Nephron progenitor cell (in vitro differentiated cells): Measurements from ENCODE around the gene ZDHHC3.

Experiments
- DNase-seq: peaks from one replicate; pipeline ENCODE4 v3.0.0; 2021
- H3K27ac Mint-ChIP-seq: 2 replicates; pipeline ENCODE4 v1.8.0; 2021; ENCODE audit warnings: mild to moderate bottlenecking, moderate library complexity, mixed read lengths
- H3K27me3 Mint-ChIP-seq: 2 replicates; pipeline ENCODE4 v1.8.0; 2021; ENCODE audit warnings: mild to moderate bottlenecking, low read depth, mixed read lengths; ENCODE audit not compliant: poor library complexity
- H3K36me3 Mint-ChIP-seq: 2 replicates; pipeline ENCODE4 v1.8.0; 2021; ENCODE audit warnings: low read depth, mixed read lengths
- H3K4me1 Mint-ChIP-seq: 2 replicates; pipeline ENCODE4 v1.8.0; 2021; ENCODE audit warnings: mixed read lengths
- H3K4me3 Mint-ChIP-seq: 2 replicates; pipeline ENCODE4 v1.8.0; 2021; ENCODE audit warnings: mild to moderate bottlenecking, moderate library complexity, mixed read lengths
- H3K9me3 Mint-ChIP-seq: 2 replicates; pipeline ENCODE4 v1.8.0; 2021; ENCODE audit warnings: mild to moderate bottlenecking, moderate library complexity, mixed read lengths
- TF ChIP-seq, protein P1 (sequence below): fragments of 200-600 bp; sonication (generic); IDR thresholded peaks from 2 replicates; pipeline ENCODE4 v1.5.0; 2021; ENCODE audit warnings: antibody characterized with exemption

Gene ZDHHC3

DNA sequence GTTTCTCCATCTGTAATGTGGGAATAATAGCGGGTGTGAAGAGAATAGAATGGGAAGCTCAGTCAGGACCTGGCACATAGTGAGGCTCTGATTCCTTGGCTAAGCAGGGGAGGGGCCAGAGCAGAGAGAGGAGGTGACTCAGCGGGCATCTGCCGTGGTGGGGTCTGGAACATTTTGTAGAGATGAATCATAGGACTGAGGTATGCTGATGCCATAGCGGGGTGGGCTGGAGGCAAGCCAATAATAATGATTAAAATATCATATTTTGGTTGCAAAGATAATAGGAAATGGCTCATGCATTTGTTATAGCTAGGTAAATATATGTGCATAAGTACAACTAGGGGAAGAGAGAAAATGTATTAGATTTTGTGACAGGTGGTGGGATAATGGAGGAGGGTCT lies 90.4 kb downstream of the ZDHHC3 start:
- DNase-seq, result no peak
- Mint-ChIP-seq H3K4me3 (no peak overlapping the region), H3K36me3 (no peaks in the 10 kb centered on the region), H3K9me3 (no peaks in the 10 kb centered on the region), H3K27ac (no peak overlapping the region), H3K27me3 (peaks cover 14% of the 10 kb centered on the region), H3K4me1 (no peaks in the 10 kb centered on the region)
- TF ChIP-seq, protein P1, sequence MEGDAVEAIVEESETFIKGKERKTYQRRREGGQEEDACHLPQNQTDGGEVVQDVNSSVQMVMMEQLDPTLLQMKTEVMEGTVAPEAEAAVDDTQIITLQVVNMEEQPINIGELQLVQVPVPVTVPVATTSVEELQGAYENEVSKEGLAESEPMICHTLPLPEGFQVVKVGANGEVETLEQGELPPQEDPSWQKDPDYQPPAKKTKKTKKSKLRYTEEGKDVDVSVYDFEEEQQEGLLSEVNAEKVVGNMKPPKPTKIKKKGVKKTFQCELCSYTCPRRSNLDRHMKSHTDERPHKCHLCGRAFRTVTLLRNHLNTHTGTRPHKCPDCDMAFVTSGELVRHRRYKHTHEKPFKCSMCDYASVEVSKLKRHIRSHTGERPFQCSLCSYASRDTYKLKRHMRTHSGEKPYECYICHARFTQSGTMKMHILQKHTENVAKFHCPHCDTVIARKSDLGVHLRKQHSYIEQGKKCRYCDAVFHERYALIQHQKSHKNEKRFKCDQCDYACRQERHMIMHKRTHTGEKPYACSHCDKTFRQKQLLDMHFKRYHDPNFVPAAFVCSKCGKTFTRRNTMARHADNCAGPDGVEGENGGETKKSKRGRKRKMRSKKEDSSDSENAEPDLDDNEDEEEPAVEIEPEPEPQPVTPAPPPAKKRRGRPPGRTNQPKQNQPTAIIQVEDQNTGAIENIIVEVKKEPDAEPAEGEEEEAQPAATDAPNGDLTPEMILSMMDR, result no peak

DNA sequence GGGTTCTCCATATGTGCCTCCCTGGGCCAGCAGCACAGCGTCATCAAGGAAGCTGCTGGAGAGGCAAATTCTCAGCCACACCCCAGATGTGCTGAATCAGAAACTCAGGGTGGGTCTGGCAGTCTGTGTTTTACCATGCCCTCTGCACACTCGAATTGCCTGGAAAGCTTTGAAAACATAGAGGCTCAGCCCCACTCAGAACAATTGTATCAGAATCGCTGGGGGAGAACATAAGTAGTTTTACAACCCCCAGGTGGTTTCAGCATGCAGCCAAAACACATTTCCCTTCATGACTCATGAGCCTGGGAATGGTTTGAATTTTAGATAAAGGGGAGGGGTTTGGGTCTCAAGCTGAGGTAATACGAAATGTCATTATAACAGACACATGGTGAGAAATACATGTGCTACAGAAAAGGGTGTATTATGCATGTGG lies 92.0 kb downstream of the ZDHHC3 start:
- no peaks in the 10 kb centered on the region for H3K4me1 Mint-ChIP-seq
- no peaks in the 10 kb centered on the region for H3K9me3 Mint-ChIP-seq
- TF ChIP-seq, protein P1, result no peak
- H3K27me3 Mint-ChIP-seq, result peaks cover 7% of the 10 kb centered on the region
- no peak overlapping the region for H3K27ac Mint-ChIP-seq
- no peak for DNase-seq
- no peaks in the 10 kb centered on the region for H3K36me3 Mint-ChIP-seq
- H3K4me3 Mint-ChIP-seq, result no peak overlapping the region

DNA sequence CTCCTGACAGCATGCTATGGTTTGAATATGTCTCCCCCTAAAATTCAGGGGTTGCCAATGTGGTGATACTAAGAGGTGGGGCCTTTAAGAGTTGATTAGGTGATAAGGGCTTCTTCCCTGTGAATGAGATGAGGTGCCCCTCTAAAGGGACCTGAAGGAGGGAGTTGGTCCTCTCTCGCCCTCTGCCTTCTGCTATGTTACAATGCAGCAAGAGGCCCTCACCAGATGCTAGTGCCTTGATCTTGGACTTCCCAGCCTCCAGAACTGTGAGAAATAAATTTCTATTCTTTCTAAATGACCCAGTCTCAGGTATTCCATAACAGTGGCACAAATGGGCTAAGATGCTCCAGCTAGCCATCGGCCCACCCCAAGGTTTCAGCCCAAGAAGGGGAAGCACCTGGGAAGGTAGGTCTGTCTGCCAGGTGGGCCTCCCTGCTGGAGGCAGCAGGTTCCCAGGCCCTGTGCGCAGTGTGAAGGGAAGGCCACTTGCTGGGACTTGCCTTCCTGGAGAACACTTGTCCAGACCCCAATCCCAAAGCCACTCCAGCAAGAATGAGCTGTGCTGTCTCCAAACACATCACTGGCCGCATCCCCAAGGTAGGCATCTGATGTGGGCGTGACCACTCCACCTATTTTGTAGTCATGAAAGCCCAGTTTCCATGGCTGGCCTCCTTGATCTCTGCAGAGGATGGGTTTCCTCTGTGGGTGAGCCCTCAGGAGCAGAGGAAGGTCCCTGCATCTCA lies 92.6 kb downstream of the ZDHHC3 start:
- Mint-ChIP-seq H3K27ac (no peak overlapping the region), H3K4me1 (no peaks in the 10 kb centered on the region), H3K4me3 (no peak overlapping the region), H3K36me3 (no peaks in the 10 kb centered on the region), H3K9me3 (no peaks in the 10 kb centered on the region), H3K27me3 (peaks cover 7% of the 10 kb centered on the region)
- TF ChIP-seq, protein P1, result no peak
- DNase-seq, result no peak

DNA sequence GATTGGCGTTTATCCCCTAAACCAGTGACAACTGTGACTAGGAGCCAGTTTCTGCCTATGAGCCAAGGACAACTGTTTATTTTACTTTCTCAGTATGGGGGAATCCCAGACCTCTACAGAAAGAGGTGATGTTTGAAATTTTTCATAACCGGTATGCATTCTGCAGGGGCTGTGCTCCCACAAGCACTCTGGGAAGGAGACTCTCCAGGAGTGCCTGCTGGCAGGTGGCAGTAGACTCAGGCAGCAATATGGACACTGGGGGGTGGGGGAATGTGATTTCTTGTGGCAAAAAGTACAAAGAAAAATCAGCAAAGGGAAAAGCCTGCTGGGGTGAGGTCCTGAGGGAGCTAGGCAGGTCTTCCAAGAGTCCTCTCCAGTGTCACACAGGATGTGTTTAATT lies 95.7 kb downstream of the ZDHHC3 start:
- Mint-ChIP-seq H3K27me3 (peaks cover 6% of the 10 kb centered on the region), H3K4me1 (no peaks in the 10 kb centered on the region), H3K9me3 (no peaks in the 10 kb centered on the region), H3K4me3 (no peak overlapping the region), H3K36me3 (no peaks in the 10 kb centered on the region), H3K27ac (no peak overlapping the region)
- no peak for DNase-seq
- TF ChIP-seq, protein P1, result no peak

DNA sequence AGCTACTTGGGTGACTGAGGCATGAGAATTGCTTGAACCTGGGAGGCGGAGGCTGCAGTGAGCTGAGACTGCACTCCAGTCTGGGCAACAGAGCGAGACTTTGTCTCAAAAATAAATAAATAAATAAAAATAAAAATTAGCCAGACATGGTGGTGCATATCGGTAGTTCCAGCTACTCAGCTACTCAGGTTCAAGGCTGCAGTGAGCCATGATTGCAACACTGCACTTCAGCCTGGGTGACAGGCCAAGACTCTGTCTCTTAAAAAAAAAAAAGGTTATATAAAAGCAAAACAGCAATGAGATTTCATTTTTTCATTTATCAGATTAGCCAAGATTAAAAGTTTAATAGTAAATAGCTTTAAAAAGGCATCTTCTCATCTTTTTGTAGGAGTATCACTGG lies 98.6 kb downstream of the ZDHHC3 start:
- no peaks in the 10 kb centered on the region for H3K4me1 Mint-ChIP-seq
- no peak for DNase-seq
- H3K36me3 Mint-ChIP-seq, result no peaks in the 10 kb centered on the region
- no peaks in the 10 kb centered on the region for H3K9me3 Mint-ChIP-seq
- no peak overlapping the region for H3K27ac Mint-ChIP-seq
- H3K27me3 Mint-ChIP-seq, result peaks cover 7% of the 10 kb centered on the region
- H3K4me3 Mint-ChIP-seq, result no peak overlapping the region
- TF ChIP-seq, protein P1, result no peak

DNA sequence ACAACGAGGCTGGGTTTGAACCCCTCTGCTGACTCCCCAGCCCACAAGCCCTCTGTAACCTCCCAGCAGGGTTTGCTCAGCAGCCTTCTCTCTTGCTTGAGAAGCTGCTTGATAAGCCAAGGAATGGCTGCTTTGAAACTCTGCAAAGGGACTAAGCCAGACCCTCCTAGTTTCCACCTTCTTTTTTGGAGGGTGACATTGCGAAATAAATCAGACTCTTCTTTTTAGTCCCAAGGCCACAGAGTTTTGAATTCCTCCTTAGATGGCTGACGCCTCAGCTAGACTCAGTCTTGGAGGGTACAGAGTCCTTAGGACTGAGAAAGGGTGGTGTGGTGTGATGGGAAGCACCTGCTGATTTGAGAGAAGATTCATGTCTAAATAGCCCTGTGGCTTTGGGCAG lies 100.4 kb downstream of the ZDHHC3 start:
- Mint-ChIP-seq H3K9me3 (no peaks in the 10 kb centered on the region), H3K4me1 (no peaks in the 10 kb centered on the region), H3K27me3 (peaks cover 7% of the 10 kb centered on the region), H3K4me3 (no peak overlapping the region), H3K36me3 (no peaks in the 10 kb centered on the region), H3K27ac (no peak overlapping the region)
- TF ChIP-seq, protein P1, result no peak
- DNase-seq, result no peak
